SK-N-SH treated with all-trans-retinoic acid at 6 μM for 48 hours (cell line): ENCODE data around the gene ARFGEF3.

Experiments
- ATAC-seq: fragments of 200-7000 bp; cut with Tn5 transposase; 3 replicates; pipeline ENCODE4 v1.9.1; 2020; ENCODE audit warnings: mild to moderate bottlenecking, moderate library complexity
- ARNTL ChIP-seq: fragments of 450-650 bp; formaldehyde crosslinking; IDR thresholded peaks from 2 replicates; pipeline ENCODE4 v1.5.0; 2020; ENCODE audit warnings: low read depth, mild to moderate bottlenecking, moderate library complexity, borderline replicate concordance
- BACH2 ChIP-seq: fragments of 250-450 bp; sonication (Bioruptor Pico); IDR thresholded peaks from 2 replicates; pipeline ENCODE4 v1.9.0; 2021; ENCODE audit warnings: mild to moderate bottlenecking, borderline replicate concordance
- CSDC2 ChIP-seq: fragments of 250-450 bp; sonication (Bioruptor Pico); IDR thresholded peaks from 2 replicates; pipeline ENCODE4 v1.5.0; 2020; ENCODE audit warnings: mild to moderate bottlenecking, moderate library complexity
- ESRRG ChIP-seq: fragments of 250-450 bp; sonication (Bioruptor Pico); IDR thresholded peaks from 2 replicates; pipeline ENCODE4 v1.6.1; 2021; ENCODE audit warnings: mild to moderate bottlenecking
- ISL1 ChIP-seq: fragments of 250-450 bp; sonication (Bioruptor Pico); IDR thresholded peaks from 2 replicates; pipeline ENCODE4 v2.1.2; 2022; ENCODE audit warnings: mild to moderate bottlenecking, moderate library complexity
- OSR1 ChIP-seq: fragments of 250-450 bp; sonication (Bioruptor Pico); IDR thresholded peaks from 2 replicates; pipeline ENCODE4 v1.8.0; 2022; ENCODE audit warnings: moderate library complexity, mild to moderate bottlenecking, inconsistent platforms
- PPARA ChIP-seq: fragments of 250-450 bp; sonication (Bioruptor Pico); IDR thresholded peaks from 2 replicates; pipeline ENCODE4 v1.5.0; 2020; ENCODE audit warnings: mild to moderate bottlenecking, borderline replicate concordance
- TCF4 ChIP-seq: fragments of 250-450 bp; sonication (Bioruptor Pico); IDR thresholded peaks from 2 replicates; pipeline ENCODE4 v1.8.0; 2021; ENCODE audit warnings: mild to moderate bottlenecking, moderate library complexity, borderline replicate concordance
- TOX ChIP-seq: fragments of 250-450 bp; sonication (Bioruptor Pico); IDR thresholded peaks from 2 replicates; pipeline ENCODE4 v1.8.0; 2021; ENCODE audit warnings: mild to moderate bottlenecking, moderate library complexity, borderline replicate concordance
- ZC3H10 ChIP-seq: fragments of 250-450 bp; sonication (Bioruptor Pico); IDR thresholded peaks from 2 replicates; pipeline ENCODE4 v1.5.1; 2021; ENCODE audit warnings: mild to moderate bottlenecking, moderate library complexity
- ZFP3 ChIP-seq: fragments of 250-450 bp; sonication (Bioruptor Pico); IDR thresholded peaks from 2 replicates; pipeline ENCODE4 v1.5.0; 2020; ENCODE audit warnings: mild to moderate bottlenecking, moderate library complexity
- ZFP30 ChIP-seq: fragments of 450-650 bp; formaldehyde crosslinking; IDR thresholded peaks from 2 replicates; pipeline ENCODE4 v1.5.0; 2022; ENCODE audit warnings: mild to moderate bottlenecking, moderate library complexity
- ZNF70 ChIP-seq: fragments of 450-650 bp; formaldehyde crosslinking; IDR thresholded peaks from 2 replicates; pipeline ENCODE4 v1.5.0; 2020; ENCODE audit warnings: mild to moderate bottlenecking, moderate library complexity
- ZNF8 ChIP-seq: fragments of 450-650 bp; formaldehyde crosslinking; IDR thresholded peaks from 2 replicates; pipeline ENCODE4 v1.5.0; 2020; ENCODE audit warnings: mild to moderate bottlenecking, moderate library complexity
- TF ChIP-seq, protein P1 (sequence below): fragments of 250-450 bp; sonication (Bioruptor Pico); IDR thresholded peaks from 2 replicates; pipeline ENCODE4 v1.5.1; 2020; ENCODE audit warnings: low read depth, mild to moderate bottlenecking, moderate library complexity
- TF ChIP-seq, protein P2 (sequence below): fragments of 250-450 bp; sonication (Bioruptor Pico); IDR thresholded peaks from 2 replicates; pipeline ENCODE4 v1.5.1; 2021; ENCODE audit warnings: mild to moderate bottlenecking, moderate library complexity
- TF ChIP-seq, protein P3 (sequence below): fragments of 250-450 bp; sonication (Bioruptor Pico); IDR thresholded peaks from 2 replicates; pipeline ENCODE4 v1.5.0; 2020; ENCODE audit warnings: mild to moderate bottlenecking, moderate library complexity

ARFGEF3 gene

DNA sequence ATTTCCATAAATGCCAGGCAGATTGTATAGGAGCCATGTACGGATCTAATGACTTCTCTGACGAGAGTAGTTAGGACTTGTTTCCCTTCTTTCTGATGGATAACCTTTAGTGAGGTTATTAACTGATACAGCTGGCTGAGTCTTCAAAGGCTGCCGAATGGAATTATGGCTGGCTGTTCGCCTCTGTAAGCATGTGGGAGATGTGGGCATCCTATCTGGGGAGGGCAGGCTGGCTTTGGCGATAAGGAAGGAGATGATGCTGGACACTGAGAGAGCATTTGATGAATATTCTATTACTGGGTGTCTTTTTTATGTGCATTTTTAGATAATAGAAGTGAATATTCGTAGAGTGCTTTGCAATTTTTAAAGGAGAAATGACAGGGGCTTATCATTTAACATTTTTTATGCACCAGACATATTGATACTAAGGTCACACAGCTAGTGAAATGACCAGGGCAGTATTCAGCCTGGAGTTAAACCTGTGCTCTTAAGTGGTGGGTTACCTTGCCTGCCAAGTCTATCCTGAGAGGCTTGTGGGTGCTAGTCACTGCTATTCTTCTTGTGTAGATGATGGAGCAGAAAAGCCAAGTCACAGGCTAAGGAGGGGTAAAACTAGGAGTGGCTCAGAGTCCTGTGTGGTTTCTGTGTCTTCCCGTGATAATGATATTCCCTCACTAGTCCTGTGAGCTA lies 53.5 kb downstream of the ARFGEF3 start (continued):
- TF ChIP-seq, protein P1, sequence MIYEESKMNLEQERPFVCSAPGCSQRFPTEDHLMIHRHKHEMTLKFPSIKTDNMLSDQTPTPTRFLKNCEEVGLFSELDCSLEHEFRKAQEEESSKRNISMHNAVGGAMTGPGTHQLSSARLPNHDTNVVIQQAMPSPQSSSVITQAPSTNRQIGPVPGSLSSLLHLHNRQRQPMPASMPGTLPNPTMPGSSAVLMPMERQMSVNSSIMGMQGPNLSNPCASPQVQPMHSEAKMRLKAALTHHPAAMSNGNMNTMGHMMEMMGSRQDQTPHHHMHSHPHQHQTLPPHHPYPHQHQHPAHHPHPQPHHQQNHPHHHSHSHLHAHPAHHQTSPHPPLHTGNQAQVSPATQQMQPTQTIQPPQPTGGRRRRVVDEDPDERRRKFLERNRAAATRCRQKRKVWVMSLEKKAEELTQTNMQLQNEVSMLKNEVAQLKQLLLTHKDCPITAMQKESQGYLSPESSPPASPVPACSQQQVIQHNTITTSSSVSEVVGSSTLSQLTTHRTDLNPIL (CRISPR knock-in tag): no peak

DNA sequence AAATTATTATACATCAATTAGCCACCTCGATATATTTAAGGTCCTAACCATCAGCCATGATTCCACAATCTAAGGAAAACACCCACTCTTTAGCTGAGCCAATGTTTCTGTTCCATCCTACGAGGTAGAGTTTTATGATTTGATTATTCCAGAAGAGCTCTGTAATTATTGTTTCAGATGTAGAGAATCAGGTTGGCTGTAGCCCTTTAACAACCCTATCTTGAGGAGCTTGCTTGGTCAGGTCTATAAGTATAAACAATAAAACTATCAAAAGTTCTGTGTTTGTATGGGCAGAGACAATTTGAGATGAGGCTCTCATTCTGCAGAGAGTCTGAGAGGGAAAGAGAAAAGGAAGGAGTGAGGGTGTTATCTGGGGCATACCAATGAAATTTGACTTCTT lies 56.7 kb downstream of the ARFGEF3 start, which contains the start of gene PBOV1:
Gene PBOV1, minus strand, starts transcription at position 43 of the 400 bp plus-strand sequence. CDS start 96 bp downstream, outside the sequence.
- TF ChIP-seq CSDC2: no peak
- no peak for ATAC-seq

DNA sequence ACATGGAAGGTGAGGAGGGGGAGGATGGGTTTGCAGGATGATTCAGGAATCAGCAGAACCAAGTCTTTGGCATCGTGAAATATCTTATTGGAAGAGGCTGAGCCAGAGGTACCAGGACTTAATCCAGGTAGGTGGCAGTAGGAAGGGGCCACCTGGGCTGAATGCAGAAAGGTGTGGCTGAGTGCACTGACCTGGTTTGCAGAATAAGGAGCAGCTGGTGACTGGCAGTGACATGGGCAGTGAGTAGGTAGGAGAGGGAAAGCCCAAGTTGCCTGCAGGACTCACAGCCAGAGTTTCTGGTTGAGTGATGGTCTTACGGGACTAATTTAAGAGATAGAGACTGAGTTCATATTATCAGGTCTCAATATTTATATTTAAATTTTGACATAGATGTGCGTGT lies 57.7 kb downstream of the ARFGEF3 start:
- ATAC-seq: no peak
- TF ChIP-seq TCF4 (CRISPR knock-in tag) (no peak), ARNTL (CRISPR knock-in tag) (no peak), ZNF8 (CRISPR knock-in tag) (no peak), TOX (CRISPR knock-in tag) (no peak), ZC3H10 (CRISPR knock-in tag) (no peak), ZNF70 (CRISPR knock-in tag) (no peak), BACH2 (no peak), CSDC2 (no peak), ESRRG (CRISPR knock-in tag) (no peak)
- TF ChIP-seq, protein P2, sequence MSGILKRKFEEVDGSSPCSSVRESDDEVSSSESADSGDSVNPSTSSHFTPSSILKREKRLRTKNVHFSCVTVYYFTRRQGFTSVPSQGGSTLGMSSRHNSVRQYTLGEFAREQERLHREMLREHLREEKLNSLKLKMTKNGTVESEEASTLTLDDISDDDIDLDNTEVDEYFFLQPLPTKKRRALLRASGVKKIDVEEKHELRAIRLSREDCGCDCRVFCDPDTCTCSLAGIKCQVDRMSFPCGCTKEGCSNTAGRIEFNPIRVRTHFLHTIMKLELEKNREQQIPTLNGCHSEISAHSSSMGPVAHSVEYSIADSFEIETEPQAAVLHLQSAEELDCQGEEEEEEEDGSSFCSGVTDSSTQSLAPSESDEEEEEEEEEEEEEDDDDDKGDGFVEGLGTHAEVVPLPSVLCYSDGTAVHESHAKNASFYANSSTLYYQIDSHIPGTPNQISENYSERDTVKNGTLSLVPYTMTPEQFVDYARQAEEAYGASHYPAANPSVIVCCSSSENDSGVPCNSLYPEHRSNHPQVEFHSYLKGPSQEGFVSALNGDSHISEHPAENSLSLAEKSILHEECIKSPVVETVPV (CRISPR knock-in tag): no peak
- TF ChIP-seq, protein P1 (CRISPR knock-in tag): no peak
- TF ChIP-seq, protein P3, sequence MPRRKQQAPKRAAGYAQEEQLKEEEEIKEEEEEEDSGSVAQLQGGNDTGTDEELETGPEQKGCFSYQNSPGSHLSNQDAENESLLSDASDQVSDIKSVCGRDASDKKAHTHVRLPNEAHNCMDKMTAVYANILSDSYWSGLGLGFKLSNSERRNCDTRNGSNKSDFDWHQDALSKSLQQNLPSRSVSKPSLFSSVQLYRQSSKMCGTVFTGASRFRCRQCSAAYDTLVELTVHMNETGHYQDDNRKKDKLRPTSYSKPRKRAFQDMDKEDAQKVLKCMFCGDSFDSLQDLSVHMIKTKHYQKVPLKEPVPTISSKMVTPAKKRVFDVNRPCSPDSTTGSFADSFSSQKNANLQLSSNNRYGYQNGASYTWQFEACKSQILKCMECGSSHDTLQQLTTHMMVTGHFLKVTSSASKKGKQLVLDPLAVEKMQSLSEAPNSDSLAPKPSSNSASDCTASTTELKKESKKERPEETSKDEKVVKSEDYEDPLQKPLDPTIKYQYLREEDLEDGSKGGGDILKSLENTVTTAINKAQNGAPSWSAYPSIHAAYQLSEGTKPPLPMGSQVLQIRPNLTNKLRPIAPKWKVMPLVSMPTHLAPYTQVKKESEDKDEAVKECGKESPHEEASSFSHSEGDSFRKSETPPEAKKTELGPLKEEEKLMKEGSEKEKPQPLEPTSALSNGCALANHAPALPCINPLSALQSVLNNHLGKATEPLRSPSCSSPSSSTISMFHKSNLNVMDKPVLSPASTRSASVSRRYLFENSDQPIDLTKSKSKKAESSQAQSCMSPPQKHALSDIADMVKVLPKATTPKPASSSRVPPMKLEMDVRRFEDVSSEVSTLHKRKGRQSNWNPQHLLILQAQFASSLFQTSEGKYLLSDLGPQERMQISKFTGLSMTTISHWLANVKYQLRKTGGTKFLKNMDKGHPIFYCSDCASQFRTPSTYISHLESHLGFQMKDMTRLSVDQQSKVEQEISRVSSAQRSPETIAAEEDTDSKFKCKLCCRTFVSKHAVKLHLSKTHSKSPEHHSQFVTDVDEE (CRISPR knock-in tag): no peak
- TF ChIP-seq, all 23 proteins: peak for 0

DNA sequence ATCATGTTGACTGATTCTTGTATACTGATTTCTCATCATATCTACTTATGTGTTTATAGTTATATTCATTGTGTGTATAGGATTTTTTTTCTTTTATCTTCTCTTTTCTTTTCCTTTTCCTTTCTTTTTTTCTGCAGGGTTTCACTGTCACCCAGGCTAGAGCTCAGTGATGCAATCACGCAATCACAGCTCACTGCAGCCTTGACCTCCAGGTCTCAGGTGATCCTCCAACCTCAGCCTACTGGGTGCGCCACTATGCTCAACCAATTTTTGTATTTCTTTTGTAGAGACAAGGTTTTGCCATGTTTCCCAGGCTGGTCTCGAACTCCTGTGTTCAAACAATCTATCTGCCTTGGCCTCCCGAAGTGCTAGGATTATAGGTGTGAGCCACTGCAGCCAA lies 58.2 kb downstream of the ARFGEF3 start:
- no peak for TF ChIP-seq ZNF8 (CRISPR knock-in tag)
- TF ChIP-seq TOX (CRISPR knock-in tag): no peak
- no peak for TF ChIP-seq PPARA (CRISPR knock-in tag)
- no peak for TF ChIP-seq ESRRG (CRISPR knock-in tag)
- no peak for TF ChIP-seq ZNF70 (CRISPR knock-in tag)
- no peak for TF ChIP-seq ZFP3 (CRISPR knock-in tag)
- TF ChIP-seq, protein P2 (CRISPR knock-in tag): no peak
- no peak for TF ChIP-seq OSR1
- TF ChIP-seq ZFP30 (CRISPR knock-in tag): no peak
- TF ChIP-seq CSDC2: no peak
- TF ChIP-seq ARNTL (CRISPR knock-in tag): no peak
- TF ChIP-seq ISL1 (CRISPR knock-in tag): no peak
- TF ChIP-seq ZC3H10 (CRISPR knock-in tag): no peak
- no peak for ATAC-seq
